Neuronal stem cell (in vitro differentiated cells): ENCODE measurements around the gene BSG.

Experiments used
- DNase-seq: peaks from one replicate; pipeline ENCODE4 v3.0.0-alpha.2; 2013; ENCODE audit warnings: low spot score
- H2AFZ ChIP-seq: one replicate; pipeline ENCODE4 v1.6.1; 2013; ENCODE audit warnings: mild to moderate bottlenecking, low read length, inconsistent platforms
- H2AK5ac ChIP-seq: 2 replicates; pipeline ENCODE4 v1.6.1; 2013; ENCODE audit warnings: low read depth, mild to moderate bottlenecking, inconsistent platforms, low read length, moderate library complexity, mixed read lengths
- H2BK120ac ChIP-seq: 2 replicates; pipeline ENCODE4 v1.6.1; 2013; ENCODE audit warnings: low read depth, mild to moderate bottlenecking, inconsistent platforms, low read length, moderate library complexity, mixed read lengths
- H2BK12ac ChIP-seq: one replicate; pipeline ENCODE4 v1.6.1; 2013; ENCODE audit warnings: low read length, inconsistent platforms
- H2BK15ac ChIP-seq: 2 replicates; pipeline ENCODE4 v1.6.1; 2013; ENCODE audit warnings: mild to moderate bottlenecking, low read length, inconsistent platforms, mixed read lengths
- H2BK5ac ChIP-seq: one replicate; pipeline ENCODE4 v1.6.1; 2013; ENCODE audit warnings: inconsistent platforms, mild to moderate bottlenecking, low read length, moderate library complexity
- H3K14ac ChIP-seq: one replicate; pipeline ENCODE4 v1.6.1; 2013; ENCODE audit warnings: low read length, inconsistent platforms
- H3K18ac ChIP-seq: 2 replicates; pipeline ENCODE4 v1.6.1; 2013; ENCODE audit warnings: low read length, inconsistent platforms
- H3K23ac ChIP-seq: 2 replicates; pipeline ENCODE4 v1.6.1; 2013; ENCODE audit warnings: low read depth, mild to moderate bottlenecking, mixed read lengths, low read length, inconsistent platforms; ENCODE audit not compliant: poor library complexity
- H3K27ac ChIP-seq: replicated peaks from 3 replicates; pipeline ENCODE4 v1.5.1; 2013; ENCODE audit warnings: low read length, inconsistent platforms
- H3K27me3 ChIP-seq, 3 experiments: 2 replicates each; pipeline ENCODE4 v1.6.1; 2013; ENCODE audit warnings: low read length in 3 of 3, mild to moderate bottlenecking in 2 of 3, inconsistent platforms in 1 of 3, low read depth in 1 of 3, mixed read lengths in 1 of 3, moderate library complexity in 1 of 3; ENCODE audit not compliant: control insufficient read depth in 3 of 3, insufficient read depth in 3 of 3
- H3K36me3 ChIP-seq, 2 donors: replicated peaks in 1 of 2; 2 replicates each; pipeline ENCODE4 v1.6.1; 2013; ENCODE audit warnings: low read length in 2 of 2; ENCODE audit not compliant: control insufficient read depth in 2 of 2, insufficient read depth in 2 of 2
- H3K4ac ChIP-seq: 2 replicates; pipeline ENCODE4 v1.6.1; 2013; ENCODE audit warnings: inconsistent platforms, mild to moderate bottlenecking, low read length, moderate library complexity
- H3K4me1 ChIP-seq, 2 donors: 1 replicate in 1 of 2; 2 replicates in 1 of 2; pipeline ENCODE4 v1.6.1; 2013; ENCODE audit warnings: low read length in 2 of 2, low read depth in 1 of 2; ENCODE audit not compliant: control insufficient read depth in 2 of 2, insufficient read depth in 1 of 2
- H3K4me2 ChIP-seq: one replicate; pipeline ENCODE4 v1.6.1; 2013; ENCODE audit warnings: mild to moderate bottlenecking, low read length, inconsistent platforms; ENCODE audit not compliant: insufficient read depth, poor library complexity, severe bottlenecking
- H3K4me3 ChIP-seq, 2 donors: 2 replicates each; pipeline ENCODE4 v1.5.1; 2013; ENCODE audit warnings: low read length in 2 of 2, mild to moderate bottlenecking in 2 of 2, inconsistent platforms in 1 of 2, moderate library complexity in 1 of 2
- H3K79me1 ChIP-seq: one replicate; pipeline ENCODE4 v1.6.1; 2013; ENCODE audit warnings: low read depth, mild to moderate bottlenecking, inconsistent platforms, low read length, moderate library complexity
- H3K9ac ChIP-seq: one replicate; pipeline ENCODE4 v1.6.1; 2013; ENCODE audit warnings: mild to moderate bottlenecking, low read depth, low read length, inconsistent platforms; ENCODE audit not compliant: poor library complexity
- H3K9me3 ChIP-seq, 2 donors: replicated peaks in 1 of 2; 2 replicates each; pipeline versions ENCODE3 to v1.6.1; 2013; ENCODE audit warnings: low read length in 2 of 2, mild to moderate bottlenecking in 2 of 2, inconsistent platforms in 1 of 2, low read depth in 1 of 2, mixed read lengths in 1 of 2, moderate library complexity in 1 of 2; ENCODE audit not compliant: control insufficient read depth in 2 of 2, insufficient read depth in 1 of 2
- H4K8ac ChIP-seq: one replicate; pipeline ENCODE4 v1.6.1; 2013; ENCODE audit warnings: low read depth, mild to moderate bottlenecking, inconsistent platforms, low read length, moderate library complexity
- H4K91ac ChIP-seq: one replicate; pipeline ENCODE4 v1.6.1; 2013; ENCODE audit warnings: low read length, low read depth, mild to moderate bottlenecking, inconsistent platforms; ENCODE audit not compliant: poor library complexity
- WGBS, 2 donors: extraction: QIAGEN DNeasy Blood & Tissue Kit; methylation state at CpG; one replicate each; pipeline ENCODE4 v1.1.7; 2013; ENCODE audit warnings: missing lambda C conversion rate in 2 of 2, mixed read lengths in 1 of 2; ENCODE audit not compliant: insufficient read length in 2 of 2, insufficient replicate concordance in 1 of 2; ENCODE audit errors: extremely low coverage in 2 of 2; 5-methylcytosine and 5-hydroxymethylcytosine counted together

BSG gene

GRCh38 chr19:577439-578392 lies 5.3 kb downstream of the BSG start:
- Histone ChIP-seq H3K4me2 (no peak overlapping the region), H2BK12ac (peak overlapping the region; percentile 22)
- no CpG with 5 or more reads among the region's 66 CpGs for WGBS, 2 donors

GRCh38 chr19:579111-579841 lies 6.9 kb downstream of the BSG start:
- H2BK15ac ChIP-seq = no peak overlapping the region
- no peak overlapping the region for H2BK120ac ChIP-seq
- peaks cover 13 to 17% of the 10 kb centered on the region in 2 donors for H3K4me1 ChIP-seq
- H3K9me3 ChIP-seq = no peaks in the 10 kb centered on the region
- no peak overlapping the region for H3K4me2 ChIP-seq
- H3K27ac ChIP-seq = no peak overlapping the region
- no peak overlapping the region for H3K4me3 ChIP-seq
- H3K27me3 ChIP-seq = no peaks in the 10 kb centered on the region
- H3K36me3 ChIP-seq = peaks cover 50 to 80% of the 10 kb centered on the region in 2 donors
- no peak overlapping the region for H2BK5ac ChIP-seq
- peaks cover 32% of the 10 kb centered on the region for H3K79me1 ChIP-seq
- H2AK5ac ChIP-seq = no peak overlapping the region
- no peak overlapping the region for H3K14ac ChIP-seq
- H4K91ac ChIP-seq = no peak overlapping the region
- H3K18ac ChIP-seq = no peak overlapping the region
- DNase-seq = no peak
- H2BK12ac ChIP-seq = no peak overlapping the region
- peak overlapping the region; percentile 34 for H3K23ac ChIP-seq
- H3K4ac ChIP-seq = no peak overlapping the region
- no CpG with 5 or more reads among the region's 46 CpGs for WGBS, 2 donors
- H2AFZ ChIP-seq = no peak overlapping the region
- peak overlapping the region; percentile 44 for H3K9ac ChIP-seq
- H4K8ac ChIP-seq = no peak overlapping the region

More at GRCh38 chr19:577439-578392, 5.3 kb downstream of the BSG start:
- Histone ChIP-seq H2AK5ac (peak overlapping the region; percentile 61), H3K4me1 (peaks cover 13 to 17% of the 10 kb centered on the region in 2 donors), H3K9ac (peak overlapping the region; percentile 21), H3K9me3 (no peaks in the 10 kb centered on the region), H2BK15ac (no peak overlapping the region), H2AFZ (no peak overlapping the region), H3K4me3 (no peak overlapping the region), H3K79me1 (peaks cover 36% of the 10 kb centered on the region), H3K23ac (peak overlapping the region; percentile 89), H3K27me3 (no peaks in the 10 kb centered on the region), H3K14ac (peak overlapping the region; percentile 71), H3K18ac (peak overlapping the region; percentile 19), H2BK5ac (peak overlapping the region; percentile 66), H3K27ac (no peak overlapping the region), H2BK120ac (no peak overlapping the region), H4K91ac (no peak overlapping the region), H3K36me3 (peaks cover 43 to 68% of the 10 kb centered on the region in 2 donors), H4K8ac (no peak overlapping the region), H3K4ac (no peak overlapping the region)
- no peak for DNase-seq

GRCh38 chr19:579842-580155 lies 7.4 kb downstream of the BSG start:
- Histone ChIP-seq H3K4me2 (no peak overlapping the region), H2BK120ac (no peak overlapping the region), H3K14ac (peak overlapping the region; percentile 38), H3K9ac (no peak overlapping the region), H3K9me3 (no peaks in the 10 kb centered on the region), H3K27me3 (no peaks in the 10 kb centered on the region), H3K4me1 (peaks cover 8 to 15% of the 10 kb centered on the region in 2 donors), H2BK12ac (no peak overlapping the region), H3K18ac (no peak overlapping the region), H2AK5ac (no peak overlapping the region), H2BK15ac (no peak overlapping the region), H3K27ac (no peak overlapping the region), H2AFZ (no peak overlapping the region), H3K79me1 (peaks cover 34% of the 10 kb centered on the region), H4K91ac (no peak overlapping the region), H3K4ac (no peak overlapping the region), H2BK5ac (no peak overlapping the region), H3K4me3 (no peak overlapping the region), H3K23ac (no peak overlapping the region), H3K36me3 (peaks cover 50 to 76% of the 10 kb centered on the region in 2 donors), H4K8ac (no peak overlapping the region)
- no CpG with 5 or more reads among the region's 11 CpGs for WGBS, 2 donors
- DNase-seq = no peak

GRCh38 chr19:580274-580835 lies 8.0 kb downstream of the BSG start:
- Histone ChIP-seq H4K8ac (peak overlapping the region; percentile 65), H3K27ac (no peak overlapping the region), H3K4me2 (no peak overlapping the region), H3K4ac (no peak overlapping the region), H3K27me3 (no peaks in the 10 kb centered on the region), H2BK120ac (no peak overlapping the region), H2BK15ac (no peak overlapping the region), H2BK12ac (no peak overlapping the region), H2AFZ (no peak overlapping the region), H3K18ac (peak overlapping the region; percentile 38), H3K9me3 (no peaks in the 10 kb centered on the region), H2BK5ac (no peak overlapping the region), H3K36me3 (peaks cover 50 to 72% of the 10 kb centered on the region in 2 donors), H4K91ac (no peak overlapping the region), H3K79me1 (peaks cover 36% of the 10 kb centered on the region), H3K9ac (no peak overlapping the region), H2AK5ac (no peak overlapping the region), H3K4me3 (no peak overlapping the region), H3K23ac (peak overlapping the region; percentile 65), H3K14ac (peak overlapping the region; percentile 38), H3K4me1 (peaks cover 2 to 11% of the 10 kb centered on the region in 2 donors)
- no CpG with 5 or more reads among the region's 22 CpGs for WGBS, 2 donors
- DNase-seq = no peak
